GM12875 (cell line): ENCODE results near the gene CORO6.

ENCODE experiments used
- H3K4me3 ChIP-seq: one replicate; pipeline ENCODE4 v1.5.1; 2011; ENCODE audit warnings: low read depth, low read length, control low read depth
- CTCF ChIP-seq: IDR thresholded peaks from 2 replicates; pipeline ENCODE4 v1.5.1; 2011; ENCODE audit warnings: low read depth, mild to moderate bottlenecking, control low read depth, inconsistent platforms, low read length, moderate library complexity, borderline replicate concordance; ENCODE audit not compliant: insufficient read depth

CORO6 gene

DNA sequence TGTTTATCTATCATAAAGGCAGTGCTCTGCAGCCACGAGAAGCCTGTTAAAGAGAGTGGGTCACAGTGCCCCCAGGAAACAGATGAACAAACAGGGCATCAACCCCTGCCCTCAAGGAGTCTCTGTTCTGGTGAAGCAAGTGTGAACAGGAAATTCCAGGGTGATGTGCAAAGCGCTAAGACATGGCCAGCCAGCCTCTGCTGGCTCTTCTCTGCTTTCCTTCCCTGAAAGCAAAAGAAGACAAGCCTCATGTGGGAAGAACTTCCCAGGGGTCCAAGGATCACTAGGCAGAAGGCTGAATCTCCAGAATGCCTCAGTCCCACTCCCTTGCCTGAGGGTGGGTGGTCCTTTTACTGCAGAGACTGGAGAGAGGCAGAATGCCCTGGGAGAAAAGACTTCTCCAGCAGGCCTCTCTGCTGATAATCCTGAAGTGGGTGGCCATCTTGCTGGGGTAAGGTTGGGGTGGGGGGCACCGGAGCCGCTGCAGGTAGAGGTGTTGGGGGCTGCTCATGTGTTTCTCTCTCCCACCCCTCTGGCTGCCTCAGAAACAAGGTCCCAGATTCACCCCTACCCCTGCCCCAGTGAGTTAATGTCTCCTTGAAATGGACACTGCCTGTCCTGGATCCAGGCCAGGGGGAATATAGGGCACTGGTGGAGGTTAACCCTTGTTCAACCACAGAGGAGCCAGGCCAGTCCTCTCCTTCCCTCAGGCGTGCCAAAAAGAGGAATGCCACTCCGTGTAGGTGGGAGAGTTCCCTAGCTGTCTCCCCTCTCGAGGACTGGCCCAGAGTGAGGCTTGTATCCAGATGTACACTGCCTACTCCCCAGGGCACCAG lies 27.4 kb downstream of the CORO6 start:
- no peak for TF ChIP-seq CTCF
- no peak overlapping the region for H3K4me3 ChIP-seq

- no peak overlapping the region for H3K4me3 ChIP-seq
- TF ChIP-seq CTCF: no peak
These were observed 28.1 kb downstream of the CORO6 start for GRCh38 chr17:29594519-29595090.

DNA sequence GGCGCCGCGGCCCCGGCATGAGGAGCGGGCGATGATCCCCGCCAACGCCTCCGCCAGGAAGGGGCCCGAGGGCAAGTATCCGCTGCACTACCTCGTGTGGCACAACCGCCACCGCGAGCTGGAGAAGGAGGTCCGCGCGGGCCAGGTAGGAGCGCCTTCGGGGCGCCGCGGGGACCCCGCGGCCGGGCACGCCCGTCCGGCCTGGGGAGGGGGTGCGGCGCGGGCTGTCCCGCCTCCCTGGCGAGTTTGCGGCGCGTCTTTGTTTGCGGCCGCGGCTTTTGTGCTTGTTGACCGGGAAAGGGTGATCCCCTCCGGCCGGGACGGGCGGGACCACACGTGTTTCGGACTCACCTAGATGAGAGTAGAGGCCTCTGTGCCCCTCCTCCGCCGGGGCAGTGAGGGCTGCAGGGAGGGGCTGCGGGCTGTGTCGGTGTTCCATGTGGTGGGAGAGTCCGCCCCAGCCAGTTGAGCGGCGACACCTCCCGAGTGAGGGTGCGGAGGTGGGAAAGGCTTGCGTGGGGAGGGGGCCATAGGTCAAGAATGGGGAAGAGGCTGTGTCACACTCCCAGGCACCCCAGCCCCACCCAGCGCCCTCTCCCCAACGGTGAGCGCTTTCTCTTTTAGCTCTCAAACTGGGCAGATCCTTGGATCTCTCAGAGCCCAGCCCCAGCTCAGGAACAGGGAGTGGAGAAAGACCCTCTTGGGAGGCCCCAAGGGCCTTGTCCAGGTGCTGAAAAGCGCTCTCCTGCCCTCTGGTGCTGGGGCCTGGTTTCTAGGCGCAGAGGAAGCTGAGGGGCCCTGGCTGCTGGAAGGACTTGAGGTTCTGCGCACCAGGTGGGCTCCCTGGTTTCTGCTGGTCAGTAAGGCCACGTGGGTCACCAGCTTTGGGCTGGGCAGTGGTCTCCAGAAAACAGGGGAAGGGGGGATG lies 28.9 kb downstream of the CORO6 start:
- peak overlapping the region; percentile 55 for H3K4me3 ChIP-seq
- TF ChIP-seq CTCF: peak; percentile 37; the same call in 1 of the 2 replicates

DNA sequence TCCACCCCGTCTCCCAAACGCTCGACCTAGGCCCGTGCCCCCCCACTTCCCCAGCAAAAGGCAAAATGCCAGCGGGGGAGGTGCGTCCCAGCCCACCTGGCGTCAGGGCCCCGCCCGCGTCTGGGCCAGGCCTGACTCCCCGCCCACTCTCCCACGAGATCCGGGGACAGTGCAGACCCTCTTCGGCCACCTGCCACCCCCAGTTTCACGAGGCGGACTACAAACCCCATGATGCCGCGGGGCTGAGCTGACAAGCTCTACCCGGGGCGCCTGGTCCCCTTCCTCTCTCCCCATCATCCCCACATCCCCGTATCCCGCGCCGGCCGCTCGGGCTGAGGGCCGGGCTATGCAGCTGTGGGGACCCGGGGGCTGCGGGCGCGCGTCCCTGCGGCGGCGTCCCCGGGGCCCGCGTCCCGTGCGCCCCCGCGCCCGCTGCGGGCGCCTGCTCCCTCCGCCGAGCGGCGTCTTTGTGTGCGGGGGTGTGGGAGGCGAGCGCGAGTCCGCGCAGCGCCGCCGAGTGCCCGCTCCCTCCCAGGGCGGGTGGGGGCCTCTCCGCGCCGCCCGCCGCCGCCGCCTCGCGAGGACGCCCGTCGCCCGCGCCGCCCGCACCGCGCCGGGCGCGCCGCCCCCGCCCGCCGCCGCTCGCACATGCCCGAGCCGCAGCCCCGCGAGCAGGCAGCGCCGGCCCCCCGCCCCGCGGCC lies 29.7 kb downstream of the CORO6 start, which contains the start of gene ANKRD13B:
Gene ANKRD13B, plus strand, starts transcription at position 283 of the 702 bp plus-strand sequence. CDS start 490 bp downstream, outside the sequence.
- H3K4me3 ChIP-seq: peak within 1 kb of the TSS; percentile 56
- no peak for TF ChIP-seq CTCF

GRCh38 chr17:29591737-29592608 lies 30.7 kb downstream of the CORO6 start:
- H3K4me3 ChIP-seq: no peak overlapping the region
- peak; percentile 99 for TF ChIP-seq CTCF
